Measurements from ENCODE around the gene KCNMA1. TPM values are rescaled to one million over a fixed set of nuclear protein-coding genes. Genes with fewer than 3 reads are reported as not detected.

Gene KCNMA1
- total RNA-seq, 1 experiment from 2014 or later = 0.49 TPM

DNA sequence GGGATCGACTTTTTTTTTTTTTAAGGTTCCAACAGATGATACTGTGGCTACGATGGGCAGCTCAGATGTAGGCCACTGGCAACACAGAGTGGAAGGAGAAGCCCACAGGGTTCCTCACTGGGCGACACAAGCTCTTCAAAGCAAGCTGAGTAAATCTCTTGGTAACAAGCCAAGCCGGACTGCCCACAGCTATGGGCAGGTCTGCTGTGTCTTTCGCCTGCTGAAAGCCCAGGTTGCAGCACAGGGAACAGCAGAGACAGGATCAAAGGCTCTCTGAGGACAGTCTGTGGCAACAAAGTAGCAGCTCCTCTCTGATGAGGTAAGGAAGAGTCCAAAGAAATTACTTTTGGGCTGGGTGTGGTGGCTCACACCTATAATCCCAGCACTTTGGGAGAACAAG lies 83.6 kb downstream of the KCNMA1 start:
- TF ChIP-seq CEBPB (IDR thresholded peaks at IDR 0.05; ENCODE audit: low read depth) (peak; percentile 48), SIN3A (IDR thresholded peaks at IDR 0.05; ENCODE audit: low read depth) (no peak), SP1 (IDR thresholded peaks at IDR 0.05; ENCODE audit: low read depth) (peak; percentile 30; the same call in 1 of the 2 replicates), CBX3 (IDR thresholded peaks at IDR 0.05; ENCODE audit: low read depth) (0 out of 2 replicates have a peak, but pooled peaks have one; percentile 15)
- Histone ChIP-seq H3K9ac (ENCODE audit: low read length) (no peak overlapping the region), H3K36me3 (ENCODE audit: control insufficient read depth in 1 of 2, insufficient read depth in 2 of 2, low read length in 2 of 2) (no peaks in the 10 kb centered on the region), H4K20me1 (ENCODE audit: insufficient read depth) (no peaks in the 10 kb centered on the region), H3K4me2 (ENCODE audit: low read length) (peak overlapping the region; percentile 31), H3K79me2 (ENCODE audit: insufficient read depth, low read length) (no peaks in the 10 kb centered on the region), H3K4me3 (replicated peaks in 1 of 2; ENCODE audit: low read depth in 1 of 2, low read length in 2 of 2) (no peak overlapping the region), H3K27me3 (ENCODE audit: insufficient read depth, low read length) (no peaks in the 10 kb centered on the region), H3K9me3 (ENCODE audit: control insufficient read depth in 1 of 2, insufficient read depth in 1 of 2, low read depth in 1 of 2, low read length in 2 of 2) (no peaks in the 10 kb centered on the region), H3K4me1 (ENCODE audit: control insufficient read depth in 1 of 2, insufficient read depth in 2 of 2, low read length in 2 of 2) (peaks cover 0 to 19% of the 10 kb centered on the region in 2 experiments; a peak in 2 of 4 replicates), H2AFZ (ENCODE audit: low read depth, low read length, poor library complexity, severe bottlenecking) (no peak overlapping the region), H3K27ac (ENCODE audit: low read depth, low read length) (no peak overlapping the region), H3K9me2 (ENCODE audit: insufficient read depth) (no peaks in the 10 kb centered on the region)
- RAD21 ChIA-PET (ENCODE audit: low non-redundant PET in 1 of 2, low total read pairs in 2 of 2, uncharacterized antibody in 2 of 2, unreplicated experiment in 2 of 2) = no interaction called here
- intact Hi-C loops (cut with micrococcal nuclease) = no loop called here
- CTCF ChIA-PET = interaction anchor here (0.7 to 1.1 kb wide), 2 partner anchors 9 to 161 kb away, joined by 3 read pairs; no protein-coding TSS in a partner anchor
- BruUV-seq (replicated peaks) = no TSS peak
- POLR2A ChIA-PET = interaction anchor here (1.7 kb wide), 1 partner anchor 8 kb away, joined by 3 read pairs; no protein-coding TSS in a partner anchor
- DNase-seq (ENCODE audit: low read depth, low spot score) (no peak), ATAC-seq (peak; percentile 78)

DNA sequence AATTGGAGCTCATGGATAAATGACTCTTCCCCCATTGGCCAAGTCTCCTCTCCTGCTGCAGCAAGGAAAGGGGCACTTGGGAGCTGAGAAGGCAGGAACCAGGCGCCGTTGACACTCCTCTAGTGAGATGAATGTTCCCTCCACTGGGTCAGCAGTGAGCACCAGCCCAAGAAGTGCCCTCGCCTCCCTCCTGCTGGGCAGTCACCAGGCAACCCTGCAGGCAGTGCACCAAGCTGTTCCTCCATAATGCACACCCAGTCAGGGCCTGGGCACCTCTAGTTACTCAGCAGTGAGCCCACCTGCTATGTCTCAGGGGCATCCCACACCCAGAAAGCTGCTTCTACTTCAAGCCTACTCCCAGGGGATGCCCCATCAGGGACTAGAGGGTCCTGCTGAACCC lies 84.3 kb downstream of the KCNMA1 start:
- H4K20me1 ChIP-seq (ENCODE audit: insufficient read depth) = no peaks in the 10 kb centered on the region
- ChIA-PET RAD21 (ENCODE audit: low non-redundant PET in 1 of 2, low total read pairs in 2 of 2, uncharacterized antibody in 2 of 2, unreplicated experiment in 2 of 2) (no interaction called here), CTCF (interaction anchor here (0.7 to 1.1 kb wide), 2 partner anchors 10 to 161 kb away, joined by 3 read pairs; no protein-coding TSS in a partner anchor), POLR2A (interaction anchor here (1.7 kb wide), 1 partner anchor 9 kb away, joined by 3 read pairs; no protein-coding TSS in a partner anchor)
- no peak overlapping the region for H3K9ac ChIP-seq (ENCODE audit: low read length)
- H3K4me1 ChIP-seq (ENCODE audit: control insufficient read depth in 1 of 2, insufficient read depth in 2 of 2, low read length in 2 of 2) = peaks cover 0 to 19% of the 10 kb centered on the region in 2 experiments; a peak in 2 of 4 replicates
- ATAC-seq (peak; percentile 28; the same call in 1 of the 2 replicates), DNase-seq (ENCODE audit: low read depth, low spot score) (no peak)
- no peak overlapping the region for H3K4me3 ChIP-seq (replicated peaks in 1 of 2; ENCODE audit: low read depth in 1 of 2, low read length in 2 of 2)
- no peak overlapping the region for H3K27ac ChIP-seq (ENCODE audit: low read depth, low read length)
- no peaks in the 10 kb centered on the region for H3K9me2 ChIP-seq (ENCODE audit: insufficient read depth)
- intact Hi-C loops (cut with micrococcal nuclease) = no loop called here
- peak overlapping the region; percentile 31 for H3K4me2 ChIP-seq (ENCODE audit: low read length)
- H3K27me3 ChIP-seq (ENCODE audit: insufficient read depth, low read length) = no peaks in the 10 kb centered on the region
- no peak overlapping the region for H2AFZ ChIP-seq (ENCODE audit: low read depth, low read length, poor library complexity, severe bottlenecking)
- H3K79me2 ChIP-seq (ENCODE audit: insufficient read depth, low read length) = no peaks in the 10 kb centered on the region
- no peak for TF ChIP-seq JUND (IDR thresholded peaks at IDR 0.05)
- TF ChIP-seq SRF (IDR thresholded peaks at IDR 0.05; ENCODE audit: low read depth) = no peak
- TF ChIP-seq ZNF274 (IDR thresholded peaks at IDR 0.05; ENCODE audit: low read depth, low read length) = no peak
- TF ChIP-seq, protein P1, sequence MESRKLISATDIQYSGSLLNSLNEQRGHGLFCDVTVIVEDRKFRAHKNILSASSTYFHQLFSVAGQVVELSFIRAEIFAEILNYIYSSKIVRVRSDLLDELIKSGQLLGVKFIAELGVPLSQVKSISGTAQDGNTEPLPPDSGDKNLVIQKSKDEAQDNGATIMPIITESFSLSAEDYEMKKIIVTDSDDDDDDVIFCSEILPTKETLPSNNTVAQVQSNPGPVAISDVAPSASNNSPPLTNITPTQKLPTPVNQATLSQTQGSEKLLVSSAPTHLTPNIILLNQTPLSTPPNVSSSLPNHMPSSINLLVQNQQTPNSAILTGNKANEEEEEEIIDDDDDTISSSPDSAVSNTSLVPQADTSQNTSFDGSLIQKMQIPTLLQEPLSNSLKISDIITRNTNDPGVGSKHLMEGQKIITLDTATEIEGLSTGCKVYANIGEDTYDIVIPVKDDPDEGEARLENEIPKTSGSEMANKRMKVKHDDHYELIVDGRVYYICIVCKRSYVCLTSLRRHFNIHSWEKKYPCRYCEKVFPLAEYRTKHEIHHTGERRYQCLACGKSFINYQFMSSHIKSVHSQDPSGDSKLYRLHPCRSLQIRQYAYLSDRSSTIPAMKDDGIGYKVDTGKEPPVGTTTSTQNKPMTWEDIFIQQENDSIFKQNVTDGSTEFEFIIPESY (IDR thresholded peaks at IDR 0.05; ENCODE audit: extremely low read depth, insufficient replicate concordance, low read length) = no peak
- no peak for TF ChIP-seq POLR2AphosphoS5 (IDR thresholded peaks at IDR 0.05; ENCODE audit: low read depth, low read length)
- TF ChIP-seq, protein P2, sequence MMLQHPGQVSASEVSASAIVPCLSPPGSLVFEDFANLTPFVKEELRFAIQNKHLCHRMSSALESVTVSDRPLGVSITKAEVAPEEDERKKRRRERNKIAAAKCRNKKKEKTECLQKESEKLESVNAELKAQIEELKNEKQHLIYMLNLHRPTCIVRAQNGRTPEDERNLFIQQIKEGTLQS (IDR thresholded peaks at IDR 0.05) = no peak
- TF ChIP-seq CBX3 (IDR thresholded peaks at IDR 0.05; ENCODE audit: low read depth) = no peak
- TF ChIP-seq YY1 (IDR thresholded peaks at IDR 0.05; ENCODE audit: extremely low read depth, insufficient replicate concordance, low read depth, low read length) = no peak
- no TSS peak for BruUV-seq (replicated peaks)
- H3K36me3 ChIP-seq (ENCODE audit: control insufficient read depth in 1 of 2, insufficient read depth in 2 of 2, low read length in 2 of 2) = no peaks in the 10 kb centered on the region
- no peaks in the 10 kb centered on the region for H3K9me3 ChIP-seq (ENCODE audit: control insufficient read depth in 1 of 2, insufficient read depth in 1 of 2, low read depth in 1 of 2, low read length in 2 of 2)

All from HCT116 (cell line).